COR-L47 (cell line): ENCODE results near the gene LDLRAP1.

Experiments
- DNase-seq: peaks from one replicate; lab custom pipeline; 2025; lab: John Stamatoyannopoulos, UW

The LDLRAP1 gene

DNA sequence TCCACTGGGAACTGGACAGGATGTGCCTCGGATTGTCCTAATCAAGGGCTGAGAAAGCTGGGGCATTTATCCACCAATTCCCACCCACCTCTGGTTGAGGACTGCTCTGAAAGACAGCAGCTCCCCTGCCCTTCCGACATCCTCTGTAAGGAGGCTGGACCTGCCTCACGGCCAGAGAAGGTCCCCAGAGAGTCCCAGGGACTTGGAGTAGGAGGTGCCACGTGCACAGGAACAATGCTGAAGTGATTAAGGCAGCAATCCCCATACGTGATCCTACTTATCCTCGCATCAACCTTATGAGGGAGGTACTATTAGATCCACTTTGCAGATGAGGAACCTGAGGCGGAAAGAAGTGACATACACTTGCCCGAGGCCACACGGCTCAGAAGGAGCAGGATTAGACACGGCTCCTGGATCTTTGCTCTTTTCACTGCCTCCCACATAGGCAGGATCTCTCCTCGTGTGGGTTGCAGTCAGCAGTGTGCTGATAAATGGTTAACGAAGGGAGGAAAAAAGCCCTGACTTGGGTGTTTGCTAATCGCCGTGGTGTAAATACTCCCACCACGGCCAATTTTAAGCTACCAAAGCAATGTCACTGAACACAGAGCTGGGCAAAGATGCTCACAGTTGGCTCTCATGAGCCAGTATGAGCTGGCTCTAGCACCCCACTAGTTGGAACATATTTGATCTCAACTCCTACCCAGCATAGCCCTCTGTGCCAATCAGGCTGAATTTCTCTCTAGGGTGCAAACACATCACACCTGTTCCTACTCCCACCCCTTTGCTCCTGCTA is 18.6 kb upstream of the LDLRAP1 start:
- no peak for DNase-seq

DNA sequence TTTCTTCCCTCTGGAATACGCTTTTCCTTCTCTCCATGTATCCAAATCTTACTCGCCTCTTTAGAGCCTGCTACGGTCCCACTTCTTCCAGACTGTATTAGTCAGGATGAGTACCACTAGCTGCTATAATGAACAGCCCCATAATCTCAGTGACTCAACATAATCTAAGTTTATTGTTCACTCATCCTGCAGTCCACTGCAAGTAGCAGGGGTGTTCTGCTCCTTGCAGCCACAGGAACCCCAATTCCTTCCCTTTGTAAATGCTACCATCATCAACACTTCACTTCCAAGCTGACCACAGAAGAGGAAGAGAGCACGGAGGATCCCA is 18.1 kb upstream of the LDLRAP1 start:
- no peak for DNase-seq

DNA sequence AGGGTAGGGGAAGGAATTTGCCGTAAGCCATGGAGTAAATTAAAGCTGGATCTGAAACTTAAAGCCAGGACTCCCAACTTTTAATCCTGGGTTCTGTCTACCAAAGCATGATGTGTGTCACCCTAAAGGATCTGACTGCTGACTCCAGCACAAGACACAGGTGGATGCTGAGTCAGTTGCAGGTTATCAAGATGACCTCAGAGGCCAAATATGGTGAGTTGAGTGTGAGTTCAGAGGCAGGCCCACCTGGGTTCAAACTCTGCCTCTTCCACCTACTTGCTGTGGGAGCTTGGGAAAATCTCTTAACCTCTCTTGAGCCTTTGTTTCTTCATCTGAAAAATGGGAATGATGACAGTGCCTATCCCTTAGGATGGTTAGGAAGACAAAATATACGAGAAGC is 16.7 kb upstream of the LDLRAP1 start:
- no peak for DNase-seq

DNA sequence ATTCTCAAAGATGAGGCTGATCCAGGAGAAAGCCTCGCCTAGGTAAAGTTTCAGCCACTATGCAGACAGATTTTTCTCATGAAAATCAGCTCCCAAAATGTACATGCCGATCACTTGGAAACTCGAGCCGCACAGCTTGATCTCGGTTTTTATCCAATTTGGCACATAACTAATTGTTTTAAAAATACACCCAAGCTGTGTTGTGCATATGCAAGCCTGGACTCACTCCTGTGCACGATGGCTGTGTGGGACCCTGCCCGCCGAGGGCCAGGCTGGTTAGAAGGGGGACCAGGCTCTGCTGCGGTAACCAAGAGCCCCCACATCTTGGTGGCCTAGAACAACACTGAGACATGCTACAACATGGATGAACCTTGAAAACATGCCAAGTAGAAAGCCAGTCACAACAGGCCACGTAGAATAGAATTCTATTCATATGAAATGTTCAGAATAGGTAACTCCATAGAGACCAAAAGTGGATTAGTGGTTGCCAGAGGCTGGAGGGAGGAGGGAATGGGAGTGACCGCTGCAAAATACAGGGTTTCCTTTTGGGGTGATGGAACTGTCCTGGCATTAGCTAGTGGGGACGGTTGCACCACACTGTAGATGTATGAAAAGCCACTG is 16.1 kb upstream of the LDLRAP1 start:
- no peak for DNase-seq

DNA sequence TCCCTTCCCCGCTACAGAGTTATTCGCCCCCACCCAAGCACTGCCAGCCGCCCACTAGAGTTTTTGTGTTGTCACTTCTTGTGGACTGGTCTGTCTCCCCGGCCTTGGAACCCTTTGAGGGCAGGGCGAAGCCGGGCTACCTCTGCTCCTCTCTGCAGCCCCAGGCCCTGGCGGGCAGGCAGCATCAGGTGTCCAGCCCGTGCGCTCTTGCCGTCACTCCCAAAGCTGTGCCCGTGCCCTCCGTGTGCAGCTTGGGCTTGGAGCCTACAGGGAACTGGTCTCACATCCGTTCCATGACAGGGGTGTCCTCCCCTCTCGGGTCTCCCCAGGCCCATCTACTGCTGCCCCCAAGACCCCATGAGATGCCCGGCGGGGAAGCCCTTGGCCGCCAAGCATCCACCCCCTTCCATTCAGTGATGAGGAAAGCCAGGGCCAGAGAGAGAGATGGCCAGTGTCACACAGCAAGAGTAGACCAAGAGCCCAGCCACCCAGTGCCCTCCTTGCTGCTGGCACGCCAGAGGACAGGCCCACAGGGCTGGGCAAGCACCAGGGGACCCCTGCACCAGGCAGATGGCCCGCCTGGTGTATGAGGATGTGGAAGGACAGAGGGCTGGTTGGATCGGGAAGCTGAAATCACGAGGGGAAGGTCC is 15.3 kb upstream of the LDLRAP1 start:
- no peak for DNase-seq

DNA sequence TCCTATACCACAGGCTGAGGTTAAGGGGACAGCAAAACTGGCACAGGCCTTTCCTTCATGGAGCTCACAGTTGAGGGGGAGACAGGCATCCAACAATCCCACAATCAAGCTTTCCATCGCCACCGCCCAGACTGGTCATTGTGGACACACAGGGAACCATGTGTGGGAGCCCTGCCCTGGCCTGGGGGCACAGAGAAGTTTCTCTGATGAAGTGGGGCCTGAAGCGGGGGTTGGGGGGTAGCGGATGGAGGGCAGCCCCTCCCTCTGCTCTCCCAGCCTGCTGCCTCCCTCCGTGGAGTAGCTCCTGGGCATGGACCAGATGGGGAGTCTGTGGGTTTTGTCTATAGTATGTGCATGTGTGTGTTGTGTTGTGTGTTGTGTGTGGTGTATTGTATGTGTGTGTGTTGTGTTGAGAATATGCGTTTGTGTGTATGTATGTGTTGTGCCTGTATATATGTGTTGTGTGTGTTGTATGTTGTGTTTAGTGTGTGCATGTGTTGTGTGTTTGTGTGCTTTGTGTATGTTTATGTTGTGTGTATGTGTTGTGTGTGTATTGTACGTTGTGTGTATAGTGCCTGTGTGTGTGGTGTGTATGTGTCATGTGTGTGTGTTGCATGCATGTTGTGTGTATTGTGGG is 14.4 kb upstream of the LDLRAP1 start:
- DNase-seq = no peak

DNA sequence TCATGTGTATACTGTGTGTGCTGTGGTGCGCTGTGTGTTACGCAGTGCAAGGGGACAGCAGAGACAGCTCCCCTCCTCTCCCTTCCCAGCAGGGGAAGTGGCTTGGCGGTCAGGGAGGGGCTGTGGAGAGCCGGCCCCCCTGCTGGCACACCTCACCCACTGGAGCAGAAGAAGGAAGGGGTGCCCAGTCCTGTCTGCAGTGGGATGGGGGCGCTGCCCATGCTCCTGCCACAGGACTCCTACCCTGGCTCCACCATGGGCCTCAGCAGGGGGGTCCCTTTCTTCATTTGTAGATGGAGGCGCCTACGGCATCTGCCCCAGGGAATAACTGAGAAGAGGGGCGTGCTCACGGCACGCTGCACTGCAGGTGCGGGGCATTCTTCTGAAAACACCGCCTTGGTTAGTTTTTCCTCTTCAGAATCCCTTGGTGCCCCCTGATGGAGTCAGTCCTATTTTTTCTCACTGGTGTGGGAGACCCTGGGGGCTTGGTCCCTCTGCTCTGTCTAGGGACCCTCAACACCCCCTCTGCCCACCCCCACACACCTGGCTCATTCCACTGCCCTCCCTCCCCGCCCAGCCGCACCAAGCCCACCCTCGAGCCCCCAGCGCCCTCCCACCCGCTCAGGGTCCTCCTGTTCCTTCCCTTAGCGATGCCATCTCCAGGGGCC is 13.8 kb upstream of the LDLRAP1 start:
- no peak for DNase-seq

DNA sequence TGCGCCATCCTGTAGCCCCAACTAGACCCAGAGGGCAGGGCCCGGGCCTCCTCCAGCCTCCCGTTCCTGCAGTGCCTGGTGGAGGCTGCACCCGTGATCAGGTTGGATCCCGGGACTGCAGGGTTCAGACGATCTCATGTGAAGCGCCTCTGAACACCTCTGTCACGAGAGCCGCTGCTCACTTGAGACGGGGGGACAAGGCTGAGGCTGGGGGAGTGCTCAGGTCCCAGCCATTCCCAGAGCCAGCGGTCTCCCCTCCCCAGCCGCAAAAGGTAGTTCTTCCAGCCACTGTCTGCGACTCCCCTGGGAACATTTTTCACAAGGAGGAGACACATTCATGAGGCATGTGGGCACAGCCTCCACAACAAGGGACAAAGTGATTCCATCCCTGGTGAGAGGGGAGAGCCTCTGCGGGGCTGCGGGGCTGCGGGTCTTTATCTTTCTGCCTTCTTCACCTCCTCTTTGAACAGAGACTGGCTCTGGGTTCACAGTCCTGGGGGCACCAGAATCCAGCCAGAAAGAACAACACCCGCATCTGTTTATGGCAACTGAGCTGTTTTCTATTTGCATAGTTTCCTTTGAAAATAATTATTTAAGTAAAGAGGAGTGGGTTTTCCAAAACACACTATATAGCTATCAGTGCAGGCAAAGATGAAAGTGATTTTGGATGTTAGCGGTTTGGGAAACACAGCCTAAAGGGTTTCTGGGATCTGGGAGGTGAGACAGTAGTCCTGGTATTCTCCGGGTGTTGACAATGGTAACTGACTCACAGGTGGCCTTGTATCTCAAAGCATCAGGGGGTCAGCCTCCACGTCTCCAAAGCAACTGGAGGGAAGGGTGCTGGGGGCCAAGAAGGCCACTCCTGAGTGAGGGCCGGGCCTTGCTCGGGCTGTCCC is 13.0 kb upstream of the LDLRAP1 start:
- DNase-seq = no peak

DNA sequence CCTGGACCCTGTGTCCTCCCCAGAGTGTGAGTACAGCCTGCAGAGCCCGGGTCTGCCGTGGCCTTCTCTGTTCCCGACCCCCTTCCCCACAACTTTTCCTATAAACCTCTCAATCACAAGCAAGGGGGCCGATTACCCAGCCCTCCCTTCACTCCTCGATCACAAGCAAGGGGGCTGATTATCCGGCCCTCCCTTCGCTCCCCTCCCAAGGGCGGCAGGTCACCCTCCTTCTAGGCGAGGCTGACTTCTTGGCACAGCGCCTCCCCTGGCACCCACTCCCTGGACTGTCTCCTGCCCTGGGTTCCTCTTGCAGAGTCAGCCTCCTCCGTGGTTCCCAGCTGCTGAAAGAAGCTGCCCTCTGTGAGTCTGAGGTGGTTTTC is 12.3 kb upstream of the LDLRAP1 start:
- no peak for DNase-seq

DNA sequence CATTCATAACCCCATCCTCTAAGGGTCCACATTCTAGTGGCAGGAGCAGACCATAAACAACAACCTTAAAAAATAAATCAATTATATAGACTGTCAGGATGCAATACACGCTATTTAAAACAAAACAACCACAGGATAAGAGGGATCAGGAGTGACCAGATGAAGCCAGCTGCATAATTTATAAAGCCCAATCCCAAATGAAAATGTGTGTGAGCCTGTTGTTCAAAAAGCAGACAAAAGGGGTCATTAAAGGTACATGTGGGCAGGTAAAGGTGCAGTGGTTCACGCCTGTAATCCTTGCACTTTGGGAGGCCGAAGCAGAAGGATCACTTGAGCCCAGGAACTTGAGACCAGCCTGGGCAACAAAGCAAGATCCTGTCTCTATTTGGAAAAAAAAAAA is 10.4 kb upstream of the LDLRAP1 start:
- DNase-seq = no peak

DNA sequence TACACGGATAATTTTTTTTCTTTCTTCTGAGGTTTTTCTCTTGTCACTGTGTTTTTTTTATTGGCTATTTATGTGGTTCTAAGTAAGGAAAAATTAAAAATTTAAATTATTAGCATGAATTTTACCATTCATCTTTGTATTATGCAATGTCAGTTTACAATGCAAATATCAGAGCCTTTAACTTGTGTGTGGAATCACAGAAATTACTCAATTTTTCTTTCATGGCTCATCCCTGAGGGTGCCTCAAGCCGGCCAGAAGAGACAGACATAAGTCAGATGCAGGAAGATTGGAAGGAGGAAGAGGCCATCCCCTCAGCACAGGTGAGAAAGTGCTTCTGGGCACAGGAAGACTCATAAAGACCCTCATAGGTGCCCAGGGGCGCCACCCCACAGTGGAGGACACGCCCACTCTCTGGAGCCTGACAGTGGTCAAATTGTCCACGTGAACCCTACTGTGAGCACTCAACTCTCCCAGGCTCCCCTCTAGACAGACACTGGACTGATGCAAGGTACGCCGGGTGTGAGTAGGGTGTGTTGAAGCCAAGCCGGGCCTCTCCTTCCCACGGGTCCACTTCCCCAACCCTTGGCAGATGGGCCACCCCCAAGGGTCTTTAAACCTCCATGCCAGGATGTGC is 9.5 kb upstream of the LDLRAP1 start:
- DNase-seq = no peak

DNA sequence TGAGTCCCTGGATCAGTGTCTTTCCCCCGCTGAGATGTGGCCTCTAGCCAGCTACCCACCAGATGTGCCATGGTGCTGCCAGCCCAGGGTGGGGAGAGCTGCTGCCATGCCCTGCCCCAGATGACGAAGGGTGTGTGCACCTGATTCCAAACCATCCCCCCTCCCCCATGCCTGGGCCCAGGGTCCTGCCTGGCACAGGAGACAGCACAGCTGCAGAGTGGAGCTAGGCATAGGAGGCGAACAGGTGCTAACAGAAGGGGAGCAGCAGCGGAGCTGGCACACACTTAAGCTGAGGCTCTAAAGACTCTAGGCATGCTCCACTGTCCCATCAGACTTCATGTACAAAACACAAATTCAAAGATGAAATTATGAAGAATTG is 9.0 kb upstream of the LDLRAP1 start:
- no peak for DNase-seq

DNA sequence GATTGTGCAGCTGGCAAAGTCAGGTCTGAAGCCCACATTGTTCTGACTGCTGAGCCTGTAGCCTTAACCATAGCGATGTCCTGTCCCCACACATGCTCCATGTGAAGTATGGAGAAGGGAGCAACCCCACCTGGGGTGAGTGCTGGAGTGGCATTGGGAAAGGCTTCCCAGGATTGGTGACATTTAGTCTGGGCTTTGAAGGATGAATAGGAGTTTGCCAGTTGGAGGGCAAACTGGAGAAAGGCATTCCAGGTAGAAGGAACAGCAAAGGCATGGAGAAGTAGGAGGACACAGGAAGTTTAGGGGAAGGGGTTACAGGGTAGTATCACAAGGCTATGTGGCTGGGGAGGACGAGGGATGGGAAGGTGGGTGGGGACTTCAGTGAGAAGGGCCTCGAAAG is 7.3 kb upstream of the LDLRAP1 start:
- no peak for DNase-seq

DNA sequence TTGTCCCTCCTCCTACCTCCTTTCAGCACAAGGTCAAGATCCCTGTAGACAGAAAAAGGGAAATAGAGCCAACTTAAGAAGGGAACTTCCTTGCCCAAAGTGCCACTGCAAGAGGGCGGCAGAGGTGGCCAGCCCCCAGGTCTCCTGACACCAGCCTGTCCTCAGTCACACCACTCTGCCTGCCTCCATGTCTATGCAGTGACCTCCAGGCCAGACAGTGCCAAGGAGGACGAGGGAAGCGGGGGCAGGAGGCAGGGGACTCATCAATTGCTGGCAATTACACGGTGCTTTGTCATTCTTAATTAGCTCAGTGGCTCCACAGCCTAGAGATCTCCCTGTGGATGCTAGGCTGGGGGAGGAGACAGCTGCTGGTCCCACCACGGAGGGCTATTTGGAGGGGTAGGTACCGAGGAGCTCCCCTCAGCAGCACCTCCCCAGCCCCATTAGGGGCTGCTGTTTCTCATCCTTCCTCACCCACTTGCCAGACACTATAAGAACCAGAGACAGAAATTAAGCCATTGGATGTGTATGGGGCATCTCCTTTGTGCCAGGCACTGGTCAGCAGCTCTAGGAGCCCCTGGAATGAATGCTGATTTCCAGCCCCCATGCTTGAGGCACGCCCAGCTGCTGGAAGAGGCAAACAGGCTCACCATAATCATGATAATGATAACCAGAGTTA is 6.1 kb upstream of the LDLRAP1 start:
- no peak for DNase-seq

DNA sequence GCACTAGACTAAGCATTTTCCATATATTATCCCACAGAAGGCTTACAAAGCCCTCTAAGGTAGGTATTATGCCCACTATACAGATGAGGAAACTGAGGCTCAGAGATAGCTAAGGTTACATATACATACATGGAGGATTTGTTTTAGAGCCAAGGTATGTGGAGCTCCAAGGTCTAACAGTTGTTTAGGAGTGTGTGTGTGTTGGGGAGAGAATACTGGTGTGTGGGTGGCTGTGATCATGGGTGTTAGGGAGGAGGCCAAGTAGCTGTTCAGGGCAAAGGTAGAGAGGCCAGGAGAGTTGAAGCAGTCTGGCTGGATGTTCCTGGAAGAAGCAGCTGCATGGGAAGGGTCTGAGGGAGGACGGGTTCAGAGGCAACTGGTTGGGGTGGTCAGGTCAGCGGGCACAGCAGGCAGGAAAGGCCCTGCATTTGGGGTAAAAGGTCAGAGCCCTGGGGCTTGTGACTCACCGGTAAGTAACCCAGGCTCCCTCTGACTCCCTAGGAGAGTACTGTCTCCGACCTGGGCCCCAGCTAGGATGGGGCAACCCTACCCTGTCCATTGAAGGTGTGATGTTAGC is 5.1 kb upstream of the LDLRAP1 start:
- no peak for DNase-seq

DNA sequence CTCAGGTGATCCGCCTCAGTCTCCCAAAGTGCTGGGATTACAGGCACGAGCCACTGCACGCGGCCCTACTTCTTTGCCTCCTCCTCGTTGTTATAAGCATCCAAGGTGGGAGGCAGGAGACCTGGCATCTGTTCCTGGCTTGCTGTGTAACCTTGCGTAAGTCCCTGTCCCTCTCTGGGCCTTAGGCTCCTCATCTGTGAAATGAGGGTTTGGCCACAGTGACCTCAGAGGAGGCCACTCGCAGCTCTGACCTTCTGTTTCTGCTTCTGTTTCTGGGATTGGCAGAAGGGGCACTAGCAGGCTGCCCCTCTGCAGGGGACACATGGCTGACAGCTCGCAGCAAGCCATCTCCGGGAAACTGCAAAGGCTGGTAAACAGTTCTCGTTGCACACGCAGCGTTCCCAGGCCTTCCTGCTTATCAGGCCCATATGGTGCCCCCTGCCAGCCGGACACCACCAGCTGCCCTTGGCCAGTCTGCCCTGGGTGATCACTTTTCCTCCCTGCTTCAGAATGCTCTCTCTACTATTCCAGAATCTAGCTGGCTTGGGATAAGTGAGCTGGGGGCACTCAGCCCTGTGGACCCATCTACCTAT is 2.6 kb upstream of the LDLRAP1 start:
- DNase-seq = no peak

DNA sequence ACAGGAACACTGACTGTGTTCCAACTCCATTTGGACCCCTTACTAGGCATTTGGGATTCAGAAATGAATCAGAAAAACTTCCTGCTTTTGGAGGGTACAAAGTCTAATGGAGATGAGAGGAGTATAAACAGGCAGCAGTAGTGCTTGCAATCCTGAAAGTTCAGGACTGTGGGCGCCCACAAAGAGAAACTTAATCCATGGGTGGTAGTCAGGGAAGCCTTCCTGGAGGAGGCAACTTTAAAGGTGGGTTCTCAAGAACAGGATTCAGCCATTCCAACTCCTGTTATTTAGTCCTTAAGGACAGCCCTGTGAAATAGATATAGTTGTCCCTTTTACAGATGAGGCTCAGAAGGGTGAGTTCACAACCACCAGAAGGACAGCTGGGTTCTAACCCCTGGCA is 2.0 kb upstream of the LDLRAP1 start:
- no peak for DNase-seq

DNA sequence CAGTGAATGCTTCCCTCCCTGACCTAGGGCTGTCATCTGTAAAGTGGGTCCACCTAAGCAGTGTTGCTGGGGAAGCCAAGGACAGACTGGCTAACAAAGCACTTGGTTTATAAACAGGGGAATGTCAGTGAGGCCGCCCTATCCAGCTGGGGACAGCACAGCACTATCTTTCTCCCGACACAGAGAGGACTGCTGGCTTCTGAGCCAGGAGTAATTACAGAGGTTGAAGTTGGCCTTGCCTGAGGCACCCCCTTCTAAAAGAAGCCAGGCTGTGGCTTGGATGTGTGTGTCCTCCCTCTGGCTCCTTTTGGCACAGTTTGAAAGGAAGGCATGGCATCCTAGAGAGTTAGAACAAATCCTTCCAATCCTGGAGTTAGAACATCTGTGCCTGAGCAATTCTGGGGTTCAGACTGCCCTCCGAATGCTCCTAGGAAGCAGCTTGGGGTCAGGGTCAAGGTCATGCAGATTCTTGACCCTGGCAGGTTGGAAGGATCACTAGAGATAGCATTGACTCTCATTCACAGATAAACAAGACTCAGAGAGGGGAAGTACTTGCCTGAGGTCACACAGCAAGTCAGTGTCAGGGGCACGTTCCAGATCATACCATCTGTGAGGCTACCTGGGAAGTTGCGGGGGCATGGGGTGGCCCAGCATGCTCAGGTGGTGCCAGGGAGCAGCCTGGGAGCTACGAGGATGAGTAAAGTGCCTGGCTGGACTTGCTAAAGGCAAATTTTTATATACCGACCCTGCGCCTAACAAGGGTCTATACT is 1.3 kb upstream of the LDLRAP1 start:
- DNase-seq = no peak

DNA sequence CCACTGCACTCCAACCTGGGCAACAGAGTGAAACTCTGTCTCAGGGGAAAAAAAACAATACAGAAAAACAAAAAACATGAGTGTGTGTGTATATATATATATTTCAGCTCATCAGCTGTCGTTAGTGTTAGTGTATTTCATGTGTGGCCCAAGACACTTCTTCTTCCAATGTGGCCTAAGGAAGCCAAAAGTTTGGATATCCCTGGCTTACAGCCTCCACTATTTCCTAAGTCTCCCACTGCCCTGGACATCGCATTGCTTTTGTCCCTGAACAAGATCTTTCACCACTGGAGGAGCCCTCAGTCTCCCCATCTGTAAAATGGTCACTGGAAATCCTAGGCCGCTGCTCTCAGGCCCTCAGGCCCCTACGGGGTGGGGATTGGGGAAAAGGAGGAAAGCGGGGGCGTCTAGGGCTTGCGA is 391 bp upstream of the LDLRAP1 start:
- no peak for DNase-seq
